Psoas muscle (tissue), 8 donors: ENCODE data around the gene GSTK1. TPM values are rescaled to one million over a fixed set of nuclear protein-coding genes. Genes with fewer than 3 reads are reported as not detected.

Source experiments
- ATAC-seq, 4 donors: fragments of 200-7000 bp; cut with Tn5 transposase; one replicate each; pipeline ENCODE4 v1.9.1; 2020; ENCODE audit warnings: moderate library complexity in 3 of 4, mild to moderate bottlenecking in 2 of 4
- DNase-seq, 2 donors: peaks; one replicate each; pipeline ENCODE4 v3.0.0-alpha.2; 2020
- H3K27ac ChIP-seq: fragments of 200-600 bp; one replicate; pipeline ENCODE4 v1.8.0; 2022
- H3K27me3 ChIP-seq, 3 donors: fragments of 200-600 bp in 1 of 3; one replicate each; pipeline versions ENCODE4 v1.6.1 to v1.8.0; 2013 to 2022; ENCODE audit warnings: low read length in 2 of 3, mild to moderate bottlenecking in 2 of 3, moderate library complexity in 1 of 3; ENCODE audit not compliant: insufficient read depth in 3 of 3
- H3K36me3 ChIP-seq, 2 donors: fragments of 200-600 bp in 1 of 2; one replicate each; pipeline versions ENCODE4 v1.6.1 to v1.8.0; 2013 to 2022; ENCODE audit warnings: low read depth in 1 of 2, mild to moderate bottlenecking in 1 of 2, moderate library complexity in 1 of 2; ENCODE audit not compliant: insufficient read depth in 1 of 2
- H3K4me1 ChIP-seq: fragments of 200-600 bp; one replicate; pipeline ENCODE4 v1.8.0; 2022
- H3K4me3 ChIP-seq: fragments of 200-600 bp; one replicate; pipeline ENCODE4 v1.8.0; 2022; ENCODE audit warnings: mild to moderate bottlenecking
- H3K9me3 ChIP-seq: fragments of 200-600 bp; one replicate; pipeline ENCODE4 v1.8.0; 2022
- WGBS, 3 donors: extraction: QIAGEN DNeasy Blood & Tissue Kit; methylation state at CpG; one replicate each; pipeline versions ENCODE4 v1.1.6 to v1.1.7; 2013; 5-methylcytosine and 5-hydroxymethylcytosine counted together
- intact Hi-C, 2 donors: fragments of 100-400 bp; cut with DNase I; formaldehyde crosslinking; loops; one replicate each; pipeline versions ENCODE4 v1.11.0 to v1.14.2; 2022
- polyA plus RNA-seq, 3 donors: library from polyadenylated mRNA; stranded (reverse); fragments of 200-250 nt; gene quantifications; one replicate each; pipeline ENCODE4 v1.2.3, GENCODE V29; 2013
- total RNA-seq, 4 donors: library from RNA; stranded (reverse); fragmentation: NEBNext Ultra II Directional in 2 of 4; extraction: Animal tissue kit (Norgen Biotek cat#: 25700) in 2 of 4; gene quantifications; one replicate each; pipeline versions ENCODE4 v1.2.1 to v1.2.4, GENCODE V29; 2021 to 2023
- TF ChIP-seq, protein P1 (sequence below): fragments of 200-600 bp; IDR thresholded peaks from one replicate; pipeline ENCODE4 v1.8.0; 2022; ENCODE audit warnings: antibody characterized with exemption
- donor health status: healthy with polysubstance abuse.
- donor health status: DM: no; HTN: no; CAD: no; lungs with moderate emphysema.
- donor health status: Bipolar disorder and iron deficiency.
- donor health status: healthy.
- donor health status: DM: yes; HTN: yes; CAD: no.
- donor health status: DM: no; HTN: no; CAD: no.
- donor health status: DM: no; HTN: no; CAD: no.
- donor health status: DM: yes; HTN: yes; CAD: no.

The GSTK1 gene
- total and polyA plus RNA-seq, 7 donors, result 65.1 to 129 (median 93.9) TPM

DNA sequence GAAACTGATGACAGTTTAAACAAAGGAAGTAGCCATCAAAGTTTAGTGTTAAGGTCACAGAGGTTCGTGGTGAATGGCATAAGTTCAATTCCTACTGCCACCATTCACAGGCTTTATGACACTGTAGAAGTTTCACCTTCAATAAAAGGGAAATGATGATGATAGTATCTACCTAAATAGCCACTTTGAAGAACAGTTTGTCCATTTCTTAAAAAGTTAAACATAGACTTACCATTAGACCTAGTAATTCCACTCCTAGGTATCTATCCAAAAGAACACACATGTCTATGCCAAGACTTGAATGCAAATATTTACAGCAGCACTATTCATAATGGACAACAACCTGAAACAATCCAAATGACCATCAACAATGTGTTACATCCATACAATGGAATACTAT lies 18.9 kb upstream of the GSTK1 start:
- Histone ChIP-seq H3K4me3 (no peak overlapping the region), H3K9me3 (no peaks in the 10 kb centered on the region), H3K27ac (no peak overlapping the region), H3K4me1 (no peaks in the 10 kb centered on the region), H3K27me3 (no peaks in the 10 kb centered on the region), H3K36me3 (no peaks in the 10 kb centered on the region)
- TF ChIP-seq, protein P1, sequence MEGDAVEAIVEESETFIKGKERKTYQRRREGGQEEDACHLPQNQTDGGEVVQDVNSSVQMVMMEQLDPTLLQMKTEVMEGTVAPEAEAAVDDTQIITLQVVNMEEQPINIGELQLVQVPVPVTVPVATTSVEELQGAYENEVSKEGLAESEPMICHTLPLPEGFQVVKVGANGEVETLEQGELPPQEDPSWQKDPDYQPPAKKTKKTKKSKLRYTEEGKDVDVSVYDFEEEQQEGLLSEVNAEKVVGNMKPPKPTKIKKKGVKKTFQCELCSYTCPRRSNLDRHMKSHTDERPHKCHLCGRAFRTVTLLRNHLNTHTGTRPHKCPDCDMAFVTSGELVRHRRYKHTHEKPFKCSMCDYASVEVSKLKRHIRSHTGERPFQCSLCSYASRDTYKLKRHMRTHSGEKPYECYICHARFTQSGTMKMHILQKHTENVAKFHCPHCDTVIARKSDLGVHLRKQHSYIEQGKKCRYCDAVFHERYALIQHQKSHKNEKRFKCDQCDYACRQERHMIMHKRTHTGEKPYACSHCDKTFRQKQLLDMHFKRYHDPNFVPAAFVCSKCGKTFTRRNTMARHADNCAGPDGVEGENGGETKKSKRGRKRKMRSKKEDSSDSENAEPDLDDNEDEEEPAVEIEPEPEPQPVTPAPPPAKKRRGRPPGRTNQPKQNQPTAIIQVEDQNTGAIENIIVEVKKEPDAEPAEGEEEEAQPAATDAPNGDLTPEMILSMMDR, result no peak
- 47 to 69% (median 51%) methylated on average over 1 of the region's 1 CpG for WGBS, 3 donors
- ATAC-seq (no peak), DNase-seq (no peak)
- intact Hi-C loops, result loop anchor here (5.0 kb wide), 2 partner anchors 63 to 73 kb away; partner anchors contain the start of gene CLCN1 (in 1 of the 2)

DNA sequence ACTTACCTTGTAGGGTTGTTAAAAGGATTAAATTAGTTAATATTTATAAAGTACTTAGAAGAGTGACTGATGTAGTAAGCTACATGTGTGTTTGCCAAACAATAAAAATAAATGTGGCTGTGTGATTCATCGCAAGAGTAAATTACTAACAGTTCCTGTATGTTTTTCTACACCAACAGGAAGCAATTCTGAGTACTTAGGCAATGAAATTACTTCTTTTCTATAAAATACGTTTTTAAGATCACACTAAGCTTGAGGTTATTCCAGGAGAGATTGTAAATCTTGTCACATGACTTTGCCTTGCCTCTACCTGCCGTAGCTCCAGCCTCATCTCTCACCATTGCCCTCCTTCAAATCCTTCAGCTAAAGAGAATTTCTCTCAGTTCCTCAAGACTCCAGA lies 18.1 kb upstream of the GSTK1 start:
- ATAC-seq (no peak), DNase-seq (no peak)
- Histone ChIP-seq H3K4me3 (no peak overlapping the region), H3K27ac (no peak overlapping the region), H3K9me3 (no peaks in the 10 kb centered on the region), H3K4me1 (no peaks in the 10 kb centered on the region), H3K27me3 (no peaks in the 10 kb centered on the region), H3K36me3 (no peaks in the 10 kb centered on the region)
- 72 to 73% (median 72%) methylated on average over 3 of the region's 3 CpGs for WGBS, 3 donors
- intact Hi-C loops, result no loop called here
- TF ChIP-seq, protein P1, result no peak

DNA sequence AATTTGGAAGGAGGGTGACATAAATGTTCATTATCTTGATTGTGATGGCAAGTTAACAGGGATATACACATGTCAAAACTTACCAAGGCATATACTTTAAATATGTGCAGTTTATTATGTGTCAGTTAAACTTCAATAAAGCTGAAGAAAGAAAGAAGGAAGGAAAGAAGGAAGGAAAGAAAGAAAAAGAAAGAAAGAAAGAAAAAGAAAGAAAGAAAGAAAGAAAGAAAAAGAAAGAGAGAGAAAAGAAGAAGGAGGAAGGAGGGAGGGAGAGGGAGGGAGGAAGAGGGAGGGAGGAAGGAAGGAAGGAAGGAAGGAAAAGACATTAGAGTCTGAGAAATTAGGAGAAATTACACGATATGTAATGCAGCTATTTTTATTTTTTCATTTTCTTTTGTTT lies 15.9 kb upstream of the GSTK1 start:
- ATAC-seq (no peak), DNase-seq (no peak)
- Histone ChIP-seq H3K27me3 (no peaks in the 10 kb centered on the region), H3K4me1 (no peaks in the 10 kb centered on the region), H3K36me3 (no peaks in the 10 kb centered on the region), H3K27ac (no peak overlapping the region), H3K9me3 (no peaks in the 10 kb centered on the region), H3K4me3 (no peak overlapping the region)
- TF ChIP-seq, protein P1, result no peak
- intact Hi-C loops, result no loop called here
- WGBS, 3 donors, result 36 to 79% (median 65%) methylated on average over 1 of the region's 1 CpG

DNA sequence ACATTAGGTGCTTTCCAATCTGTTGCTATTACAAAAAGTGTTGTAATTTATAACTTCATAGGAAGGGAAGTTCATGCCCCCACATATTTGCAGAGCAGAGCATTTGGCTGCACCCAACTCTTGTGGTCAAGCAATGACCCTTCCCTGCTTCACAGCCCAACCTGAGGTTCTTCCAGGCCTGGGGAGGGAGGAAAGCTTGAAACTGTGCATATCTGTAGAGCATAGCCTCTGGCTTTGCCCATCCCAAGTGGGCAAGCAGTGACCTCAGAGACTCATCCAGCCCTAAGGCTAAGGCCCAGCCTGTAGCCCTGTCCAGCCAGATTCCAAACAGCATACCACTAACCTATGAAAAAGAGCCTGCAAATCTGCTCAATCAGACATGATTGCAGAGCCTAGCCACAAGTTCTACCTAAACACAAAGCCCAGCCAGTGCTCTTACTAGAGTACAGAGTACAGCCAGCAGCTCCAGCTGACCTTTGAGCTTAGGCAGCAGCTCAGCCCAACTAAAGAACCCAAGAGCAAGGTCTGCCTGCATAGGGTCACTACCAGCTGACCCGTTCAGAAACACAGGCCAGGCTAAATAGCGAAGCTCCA lies 14.4 kb upstream of the GSTK1 start:
- TF ChIP-seq, protein P1, result no peak
- H3K36me3 ChIP-seq, result no peaks in the 10 kb centered on the region
- ATAC-seq (no peak), DNase-seq (no peak)
- H3K27ac ChIP-seq, result no peak overlapping the region
- H3K4me1 ChIP-seq, result no peaks in the 10 kb centered on the region
- H3K4me3 ChIP-seq, result no peak overlapping the region
- intact Hi-C loops, result no loop called here
- no peaks in the 10 kb centered on the region for H3K27me3 ChIP-seq
- H3K9me3 ChIP-seq, result no peaks in the 10 kb centered on the region
- 81 to 93% (median 84%) methylated on average over 2 of the region's 2 CpGs for WGBS, 3 donors

DNA sequence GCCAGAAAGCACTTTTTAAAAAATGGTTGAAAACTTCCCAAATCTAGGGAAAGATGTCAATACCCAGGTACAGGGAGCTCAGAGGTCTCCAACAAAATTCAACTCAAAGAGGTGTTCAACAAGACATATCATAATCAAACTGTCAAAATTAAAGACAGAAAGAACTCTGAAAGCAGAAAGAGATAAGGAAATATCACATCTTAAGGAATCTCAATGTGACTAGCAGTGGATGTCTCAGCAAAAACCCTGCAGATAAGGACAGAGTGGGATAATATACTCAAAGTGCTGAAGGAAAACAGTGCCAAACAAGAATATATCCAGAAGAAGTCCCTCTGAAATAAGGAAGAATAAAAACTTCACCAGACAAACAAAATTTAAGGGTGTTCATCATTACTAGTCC lies 13.0 kb upstream of the GSTK1 start:
- TF ChIP-seq, protein P1, result no peak
- intact Hi-C loops, result no loop called here
- ATAC-seq, result no peak
- DNase-seq, result no peak
- H3K9me3 ChIP-seq, result no peaks in the 10 kb centered on the region
- no peaks in the 10 kb centered on the region for H3K4me1 ChIP-seq
- no peak overlapping the region for H3K4me3 ChIP-seq
- H3K36me3 ChIP-seq, result no peaks in the 10 kb centered on the region
- H3K27ac ChIP-seq, result no peak overlapping the region
- H3K27me3 ChIP-seq, result no peaks in the 10 kb centered on the region
